K562 (cell line): ENCODE results near the gene INPP5K. TPM values are rescaled to one million over a fixed set of nuclear protein-coding genes. Genes with fewer than 3 reads are reported as not detected.
"Not testable (repeated sequence)": the region's sequence is repeated elsewhere in the genome, so short reads cannot be mapped to it uniquely, and the experiment has no call there.

Experiments used
- ATAC-seq: fragments of 200-7000 bp; cut with Tn5 transposase; 3 replicates; pipeline ENCODE4 v1.9.1; 2020; ENCODE audit warnings: moderate library complexity
- BruUV-seq: library from RNA; stranded (reverse); fragments of 400-500 nt; replicated peaks from 2 replicates; lab custom pipeline; 2021; lab: Mats Ljungman, UMichigan
- CTCF ChIA-PET: fragments of 300-600 bp; formaldehyde crosslinking; extraction: SDS; loops from one replicate; lab custom pipeline; 2021; ENCODE audit warnings: low intra/inter-chr PET ratio; lab: Yijun Ruan, JAX
- POLR2A ChIA-PET: fragments of 300-600, 350-650 bp; sonication (Branson Sonifier 250); formaldehyde crosslinking; extraction: SDS; loops from one replicate; lab custom pipeline; 2021; ENCODE audit warnings: antibody characterized with exemption, inconsistent platforms; lab: Yijun Ruan, JAX
- DNase-seq, 4 experiments: peaks; one replicate each; pipeline versions ENCODE4 v3.0.0 to v3.0.0-alpha.2; 2011 to 2018; ENCODE audit warnings: low spot score in 3 of 4, mixed read lengths in 3 of 4; ENCODE audit errors: extremely low read depth in 1 of 4
- FAIRE-seq: peaks from 2 replicates; lab custom pipeline; 2011; peaks lifted over from hg19 to GRCh38; lab: Jason Lieb, UNC
- H2AFZ ChIP-seq: 2 replicates; pipeline ENCODE4 v1.6.0; 2011; ENCODE audit warnings: low read depth, low read length, control low read depth, inconsistent platforms
- H3K27ac ChIP-seq: fragments of 200-600 bp; 3 replicates; pipeline ENCODE4 v1.8.0; 2011; ENCODE audit warnings: low read depth, mild to moderate bottlenecking, control low read depth, inconsistent platforms, low read length, moderate library complexity, mixed read lengths; ENCODE audit errors: extremely low read depth
- H3K27me3 ChIP-seq, 2 experiments: fragments of 300-600 bp in 1 of 2; 2 replicates in 1 of 2; 3 replicates in 1 of 2; pipeline versions ENCODE4 v1.6.0 to v1.8.0; 2011; ENCODE audit warnings: inconsistent platforms in 2 of 2, low read length in 2 of 2, mild to moderate bottlenecking in 1 of 2, mixed read lengths in 1 of 2, moderate library complexity in 1 of 2; ENCODE audit not compliant: control insufficient read depth in 2 of 2, insufficient read depth in 2 of 2
- H3K36me3 ChIP-seq: fragments of 300-600 bp; 3 replicates; pipeline ENCODE4 v1.8.0; 2011; ENCODE audit warnings: mild to moderate bottlenecking, low read length, inconsistent platforms; ENCODE audit not compliant: control insufficient read depth, insufficient read depth
- H3K4me1 ChIP-seq, 2 experiments: fragments of 200-600 bp in 1 of 2; replicated peaks in 1 of 2; 2 replicates in 1 of 2; 3 replicates in 1 of 2; pipeline versions ENCODE4 v1.5.1 to v1.8.0; 2011; ENCODE audit warnings: inconsistent platforms in 2 of 2, low read length in 2 of 2, mild to moderate bottlenecking in 1 of 2, mixed read lengths in 1 of 2, moderate library complexity in 1 of 2; ENCODE audit not compliant: control insufficient read depth in 2 of 2, insufficient read depth in 2 of 2
- H3K4me2 ChIP-seq: 2 replicates; pipeline ENCODE4 v1.6.1; 2011; ENCODE audit warnings: low read length, control low read depth, inconsistent platforms, mixed read lengths; ENCODE audit not compliant: insufficient read depth
- H3K4me3 ChIP-seq: fragments of 200-600 bp; sonication (generic), shearing (Covaris generic); 2 replicates; pipeline ENCODE4 v1.5.1; 2016; ENCODE audit warnings: control low read depth, inconsistent platforms
- H3K79me2 ChIP-seq: fragments of 200-600 bp; 3 replicates; pipeline ENCODE4 v1.8.0; 2011; ENCODE audit warnings: low read length, inconsistent platforms; ENCODE audit not compliant: control insufficient read depth, insufficient read depth
- H3K9ac ChIP-seq, 2 experiments: 2 replicates each; pipeline versions ENCODE4 v1.6.0 to v1.6.1; 2011; ENCODE audit warnings: low read depth in 2 of 2, low read length in 2 of 2, control low read depth in 1 of 2, inconsistent platforms in 1 of 2, mild to moderate bottlenecking in 1 of 2, mixed read lengths in 1 of 2; ENCODE audit not compliant: insufficient read depth in 1 of 2
- H3K9me1 ChIP-seq: one replicate; pipeline ENCODE4 v1.6.0; 2011; ENCODE audit warnings: inconsistent platforms, mild to moderate bottlenecking, low read length, moderate library complexity; ENCODE audit not compliant: control insufficient read depth, insufficient read depth
- H3K9me3 ChIP-seq: replicated peaks from 2 replicates; pipeline ENCODE4 v1.5.1; 2011; ENCODE audit warnings: low read depth, low read length, inconsistent platforms; ENCODE audit not compliant: control insufficient read depth, insufficient read depth
- H4K20me1 ChIP-seq: replicated peaks from 2 replicates; pipeline ENCODE4 v1.6.1; 2011; ENCODE audit warnings: low read length, inconsistent platforms, mixed read lengths; ENCODE audit not compliant: control insufficient read depth, insufficient read depth
- E4F1 ChIP-seq: fragments of 250-450 bp; sonication (Bioruptor Pico); IDR thresholded peaks from 2 replicates; pipeline ENCODE4 v1.5.0; 2021; ENCODE audit warnings: mild to moderate bottlenecking, borderline replicate concordance
- HDAC1 ChIP-seq, 2 experiments: fragments of 450-650 bp; IDR thresholded peaks; 2 replicates each; pipeline ENCODE4 v1.6.1; 2016 to 2017; ENCODE audit warnings: inconsistent platforms in 1 of 2, mild to moderate bottlenecking in 1 of 2, moderate library complexity in 1 of 2
- MEF2D ChIP-seq: conservative IDR thresholded peaks from 2 replicates; pipeline ENCODE4 v1.6.1; 2016; ENCODE audit warnings: low read depth, missing genetic modification characterization, missing compliant biosample characterization
- PURB ChIP-seq: sonication (generic); formaldehyde crosslinking; IDR thresholded peaks from 2 replicates; pipeline ENCODE4 v1.9.0; 2021; ENCODE audit warnings: low read depth, mild to moderate bottlenecking, missing genetic modification reagents
- RNF2 ChIP-seq: sonication (generic); IDR thresholded peaks from 2 replicates; pipeline ENCODE4 v1.6.1; 2016
- TCFL5 ChIP-seq: fragments of 250-450 bp; sonication (Bioruptor Pico); conservative IDR thresholded peaks from 2 replicates; pipeline ENCODE4 v1.6.1; 2021; ENCODE audit warnings: mild to moderate bottlenecking, moderate library complexity, matching md5 sums
- ZBTB11 ChIP-seq, 3 experiments: fragments of 200-800 bp in 1 of 3; fragments of 250-450 bp in 1 of 3; fragments of 450-650 bp in 1 of 3; sonication (Bioruptor Pico) in 1 of 3; sonication (Bioruptor generic) in 1 of 3; formaldehyde crosslinking in 1 of 3; IDR thresholded peaks; 2 replicates each; pipeline versions ENCODE4 v1.6.1 to v1.8.0; 2016 to 2022; ENCODE audit warnings: mild to moderate bottlenecking in 2 of 3, missing genetic modification characterization in 2 of 3, missing compliant biosample characterization in 1 of 3, moderate library complexity in 1 of 3
- ZFPM2 ChIP-seq: fragments of 250-450 bp; sonication (Bioruptor Pico); IDR thresholded peaks from 2 replicates; pipeline ENCODE4 v1.5.1; 2022; ENCODE audit warnings: mild to moderate bottlenecking
- ZKSCAN1 ChIP-seq: fragments of 150-350 bp; IDR thresholded peaks from 2 replicates; pipeline ENCODE4 v1.6.1; 2016; ENCODE audit warnings: low read depth, low read length
- ZNF583 ChIP-seq: fragments of 250-450 bp; sonication (Bioruptor Pico); IDR thresholded peaks from 2 replicates; pipeline ENCODE4 v1.4.0; 2020
- WGBS: fragments of 100-300 bp; shearing (Covaris generic); methylation state at CpG from one replicate; pipeline ENCODE4 v1.1.6; 2016; ENCODE audit warnings: low coverage, mixed read lengths; ENCODE audit not compliant: insufficient coverage; ENCODE audit errors: missing lambda C conversion rate; 5-methylcytosine and 5-hydroxymethylcytosine counted together
- in situ Hi-C: fragments of 300-500 bp; cut with MboI; formaldehyde crosslinking; loops from 4 replicates; pipeline ENCODE4 v1.15.0; 2018; ENCODE audit warnings: inconsistent platforms, mixed read lengths
- intact Hi-C: fragments of 100-400 bp; cut with micrococcal nuclease; formaldehyde crosslinking; loops from 2 replicates; pipeline ENCODE4 v1.14.2; 2022
- polyA plus RNA-seq, 8 experiments: library from polyadenylated mRNA; depleted of rRNA in 4 of 8; stranded (reverse) in 5 of 8; unstranded in 3 of 8; fragments of >200 nt; fragmentation: Nextera tagmentation in 2 of 8; fragmentation: Illumina TruSeq in 1 of 8; extraction: Ambion mirVana in 2 of 8; extraction: Trizol in 1 of 8; gene quantifications; 2 replicates each; pipeline versions ENCODE4 v1.2.1 to v1.2.3, GENCODE V29; 2011 to 2014; ENCODE audit warnings: inconsistent platforms in 1 of 8, missing spikeins in 1 of 8
- total RNA-seq, 7 experiments: library from RNA; depleted of rRNA in 6 of 7; stranded (reverse); fragments of >200 nt in 6 of 7; fragmentation: Illumina TruSeq in 2 of 7; extraction: Trizol in 2 of 7; gene quantifications; 2 replicates each; pipeline versions ENCODE4 v1.2.1 to v1.2.3, GENCODE V29; 2011 to 2021; ENCODE audit warnings: low replicate concordance in 1 of 7

Gene INPP5K
- total and polyA plus RNA-seq, 9 of the 15 experiments (the other 6 are each of a cell fraction or from before 2014, with no cell fraction given): 0.63 to 15.1 (median 10.1) TPM

GRCh38 chr17:1509290-1509881 is 7.0 kb downstream of the INPP5K start (continued):
- no peak for TF ChIP-seq E4F1 (CRISPR knock-in tag)
- TF ChIP-seq ZKSCAN1: no peak
- TF ChIP-seq HDAC1 (IDR thresholded peaks at IDR 0.05): no peak
- TF ChIP-seq MEF2D (tag): no peak
- no peak for TF ChIP-seq ZFPM2 (CRISPR knock-in tag)
- no peak for TF ChIP-seq ZBTB11 (CRISPR knock-in tag; IDR thresholded peaks at IDR 0.05)
- no peak for TF ChIP-seq ZNF583 (CRISPR knock-in tag)
- no peak for TF ChIP-seq TCFL5 (CRISPR knock-in tag)
- no peak for TF ChIP-seq PURB
- no peak for TF ChIP-seq RNF2

GRCh38 chr17:1508709-1509108 is 7.7 kb downstream of the INPP5K start:
- H3K4me2 ChIP-seq, intact Hi-C loops, H3K36me3 ChIP-seq, H2AFZ ChIP-seq, BruUV-seq, ATAC-seq, H3K27ac ChIP-seq, FAIRE-seq, H3K4me3 ChIP-seq, H3K79me2 ChIP-seq, CTCF ChIA-PET, POLR2A ChIA-PET, DNase-seq, H3K9me1 ChIP-seq, H3K9me3 ChIP-seq, in situ Hi-C loops, H4K20me1 ChIP-seq, H3K27me3 ChIP-seq: not testable (repeated sequence)
- Histone ChIP-seq H3K4me1 (peaks cover 12 to 13% of the 10 kb centered on the region in 2 experiments; a peak in 4 of 5 replicates), H3K9ac (peak overlapping the region in 1 of 2 experiments; percentile 52; a peak in 1 of 4 replicates)
- WGBS: 80% methylated on average over 2 of the region's 25 CpGs
